IgD-negative memory B cell (primary cell): ENCODE results near the gene B4GALT2. TPM values are rescaled to one million over a fixed set of nuclear protein-coding genes. Genes with fewer than 3 reads are reported as not detected.

Experiments
- H3K27ac Mint-ChIP-seq, 3 donors: one replicate each; pipeline ENCODE4 v1.8.0; 2020 to 2022; ENCODE audit warnings: mild to moderate bottlenecking in 3 of 3, mixed read lengths in 3 of 3, moderate library complexity in 1 of 3
- H3K27me3 Mint-ChIP-seq: one replicate; pipeline ENCODE4 v1.8.0; 2021; ENCODE audit warnings: mixed read lengths
- H3K36me3 Mint-ChIP-seq: one replicate; pipeline ENCODE4 v1.8.0; 2020; ENCODE audit warnings: mild to moderate bottlenecking, mixed read lengths
- H3K4me1 Mint-ChIP-seq, 3 donors: one replicate each; pipeline ENCODE4 v1.8.0; 2020 to 2022; ENCODE audit warnings: mixed read lengths in 3 of 3, mild to moderate bottlenecking in 1 of 3
- H3K4me3 Mint-ChIP-seq, 4 donors: one replicate each; pipeline ENCODE4 v1.8.0; 2020 to 2022; ENCODE audit warnings: mild to moderate bottlenecking in 4 of 4, mixed read lengths in 4 of 4, moderate library complexity in 3 of 4
- H3K9me3 Mint-ChIP-seq, 3 donors: one replicate each; pipeline ENCODE4 v1.8.0; 2020 to 2021; ENCODE audit warnings: mixed read lengths in 3 of 3, mild to moderate bottlenecking in 1 of 3
- polyA plus RNA-seq: library from polyadenylated mRNA; unstranded; fragments of 300-500 nt; fragmentation: Illumina TruSeq; gene quantifications from one replicate; pipeline ENCODE4 v1.2.3, GENCODE V29; 2021

B4GALT2 gene, protein sequence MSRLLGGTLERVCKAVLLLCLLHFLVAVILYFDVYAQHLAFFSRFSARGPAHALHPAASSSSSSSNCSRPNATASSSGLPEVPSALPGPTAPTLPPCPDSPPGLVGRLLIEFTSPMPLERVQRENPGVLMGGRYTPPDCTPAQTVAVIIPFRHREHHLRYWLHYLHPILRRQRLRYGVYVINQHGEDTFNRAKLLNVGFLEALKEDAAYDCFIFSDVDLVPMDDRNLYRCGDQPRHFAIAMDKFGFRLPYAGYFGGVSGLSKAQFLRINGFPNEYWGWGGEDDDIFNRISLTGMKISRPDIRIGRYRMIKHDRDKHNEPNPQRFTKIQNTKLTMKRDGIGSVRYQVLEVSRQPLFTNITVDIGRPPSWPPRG
- polyA plus RNA-seq, result 1.0 TPM

DNA sequence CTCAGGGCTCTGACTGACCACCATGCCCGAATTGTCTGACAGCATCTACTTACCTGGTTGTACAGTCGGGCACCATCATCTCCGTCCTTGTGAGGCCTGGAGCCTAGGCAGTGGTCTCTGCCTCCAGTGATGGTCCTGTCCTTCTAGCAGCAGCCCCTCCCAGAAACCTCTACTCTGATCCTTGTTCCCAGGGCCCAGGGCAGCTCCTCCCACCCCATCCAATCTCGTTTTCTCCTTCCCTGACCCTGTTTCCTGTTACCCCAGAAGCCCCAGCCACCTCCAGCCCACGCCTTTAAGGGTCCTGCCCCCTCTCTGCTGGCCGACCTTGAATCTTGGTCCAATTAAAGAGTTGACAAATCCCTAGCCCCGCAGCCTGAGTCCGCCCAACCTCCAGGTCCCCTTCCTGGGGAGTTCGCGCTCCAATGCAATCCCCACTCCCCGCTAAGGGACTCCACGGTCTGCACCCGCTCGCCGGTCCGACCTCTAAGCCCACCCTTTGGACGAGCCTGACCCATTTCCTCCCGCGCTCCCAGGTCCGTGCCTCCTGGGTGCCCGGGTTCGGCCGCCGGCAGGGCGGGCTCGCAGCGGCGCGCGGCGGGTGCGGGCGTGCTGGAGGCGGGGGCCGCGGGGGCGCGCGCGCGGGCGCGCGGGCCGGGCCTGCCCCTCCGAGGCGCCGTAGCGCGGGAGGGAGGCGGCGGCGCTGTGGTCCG, at the start of gene B4GALT2:
Gene B4GALT2, plus strand, starts transcription at position 660 of the 710 bp plus-strand sequence. CDS start 1,951 bp downstream, outside the sequence.
- Mint-ChIP-seq H3K9me3 (no peaks in the 10 kb centered on the region), H3K27me3 (peaks cover 3% of the 10 kb centered on the region), H3K4me3 (peak within 1 kb of the TSS; percentile 89 to 97 (median 94)), H3K36me3 (peaks cover 9% of the 10 kb centered on the region), H3K27ac (peak within 1 kb of the TSS; percentile 31 to 95 (median 36)), H3K4me1 (peaks cover 20 to 43% (median 24%) of the 10 kb centered on the region in 3 donors)

GRCh38 chr1:43930168-43930948, 48.7 kb upstream of the B4GALT2 start:
- Mint-ChIP-seq H3K4me1 (peaks cover 0 to 6% (median 4%) of the 10 kb centered on the region in 3 donors), H3K36me3 (peaks cover 3% of the 10 kb centered on the region), H3K27me3 (peaks cover 19% of the 10 kb centered on the region), H3K9me3 (no peaks in the 10 kb centered on the region), H3K4me3 (no peak overlapping the region), H3K27ac (no peak overlapping the region)

GRCh38 chr1:43930949-43931275, 48.1 kb upstream of the B4GALT2 start:
- no peaks in the 10 kb centered on the region for H3K9me3 Mint-ChIP-seq
- H3K36me3 Mint-ChIP-seq, result peaks cover 2% of the 10 kb centered on the region
- H3K4me1 Mint-ChIP-seq, result peaks cover 0 to 8% (median 4%) of the 10 kb centered on the region in 3 donors
- no peak overlapping the region for H3K27ac Mint-ChIP-seq
- peaks cover 25% of the 10 kb centered on the region for H3K27me3 Mint-ChIP-seq
- no peak overlapping the region for H3K4me3 Mint-ChIP-seq

GRCh38 chr1:43931711-43932660, 47.0 kb upstream of the B4GALT2 start:
- H3K27ac Mint-ChIP-seq, result no peak overlapping the region
- H3K36me3 Mint-ChIP-seq, result no peaks in the 10 kb centered on the region
- H3K27me3 Mint-ChIP-seq, result peaks cover 25% of the 10 kb centered on the region
- H3K4me1 Mint-ChIP-seq, result peaks cover 0 to 8% (median 4%) of the 10 kb centered on the region in 3 donors
- no peak overlapping the region for H3K4me3 Mint-ChIP-seq
- H3K9me3 Mint-ChIP-seq, result no peaks in the 10 kb centered on the region

DNA sequence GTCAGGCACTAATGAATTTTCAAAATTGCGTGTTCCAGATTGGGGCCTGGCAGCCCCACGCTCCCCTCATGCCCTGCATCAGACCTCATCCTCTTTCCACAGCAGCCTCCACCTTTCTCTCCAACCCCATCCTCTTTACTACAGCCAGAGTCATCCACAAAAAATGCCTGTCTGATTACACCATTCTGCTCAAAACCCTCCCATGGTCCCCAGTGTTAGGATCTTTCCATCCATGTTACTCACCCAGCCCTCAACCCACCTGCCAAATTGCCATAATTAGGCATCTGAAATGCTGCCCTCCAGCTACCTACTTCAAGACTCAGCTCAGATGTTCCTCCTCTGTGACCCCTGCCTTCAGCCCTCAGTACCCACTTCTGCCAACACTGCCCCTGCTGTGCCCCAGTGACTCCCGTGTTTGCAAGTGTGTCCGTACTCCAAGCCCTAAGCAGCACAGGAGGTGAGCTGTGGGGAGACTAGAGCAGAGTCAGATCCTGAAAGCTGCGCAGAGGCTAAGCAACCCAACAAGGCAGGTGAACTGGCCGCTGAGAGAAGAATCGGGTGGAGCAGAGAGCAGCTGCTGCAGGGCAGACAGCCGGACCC, 46.1 kb upstream of the B4GALT2 start:
- Mint-ChIP-seq H3K4me1 (peaks cover 0 to 8% (median 4%) of the 10 kb centered on the region in 3 donors), H3K36me3 (no peaks in the 10 kb centered on the region), H3K27ac (peak overlapping the region in 2 of 3 donors; percentile 9 to 16), H3K4me3 (peak overlapping the region in 2 of 4 donors; percentile 33 to 41), H3K9me3 (no peaks in the 10 kb centered on the region), H3K27me3 (peaks cover 25% of the 10 kb centered on the region)

DNA sequence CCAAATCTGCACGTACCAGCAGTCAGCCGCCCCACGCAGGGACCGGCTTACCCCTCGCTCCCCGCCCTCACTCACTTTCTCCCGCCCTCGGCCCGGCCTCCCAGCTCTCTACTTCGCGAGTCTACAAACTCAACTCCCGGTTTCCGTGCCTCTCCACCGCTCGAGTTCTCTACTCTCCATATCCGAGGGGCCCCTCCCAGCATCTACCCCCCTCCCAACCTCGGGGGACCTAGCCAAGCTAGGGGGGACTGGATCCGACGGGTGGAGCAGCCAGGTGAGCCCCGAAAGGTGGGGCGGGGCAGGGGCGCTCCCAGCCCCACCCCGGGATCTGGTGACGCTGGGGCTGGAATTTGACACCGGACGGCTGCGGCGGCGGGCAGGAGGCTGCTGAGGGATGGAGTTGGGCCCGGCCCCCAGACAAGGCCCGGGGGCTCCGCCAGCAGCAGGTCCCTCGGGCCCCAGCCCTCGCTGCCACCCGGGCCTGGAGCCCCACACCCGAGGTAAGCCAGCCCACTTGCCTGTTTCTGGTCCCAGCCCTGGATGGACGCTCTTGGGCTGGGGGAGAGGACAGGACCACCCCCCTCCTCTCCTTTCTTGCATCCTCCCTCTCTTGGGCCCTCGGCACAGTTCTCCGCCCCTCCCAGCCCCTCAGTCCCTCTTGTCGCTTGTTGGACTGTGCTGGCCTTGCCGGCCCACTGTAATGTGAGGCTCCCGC, 45.5 kb upstream of the B4GALT2 start, which contains the start of gene ARTN:
Gene ARTN, plus strand, starts transcription at position 416 of the 715 bp plus-strand sequence. CDS start 1,856 bp downstream, outside the sequence.
- peaks cover 0 to 8% (median 4%) of the 10 kb centered on the region in 3 donors for H3K4me1 Mint-ChIP-seq
- peaks cover 2% of the 10 kb centered on the region for H3K36me3 Mint-ChIP-seq
- H3K9me3 Mint-ChIP-seq, result no peaks in the 10 kb centered on the region
- H3K27me3 Mint-ChIP-seq, result peaks cover 25% of the 10 kb centered on the region
- peak within 1 kb of the TSS; percentile 9 to 31 (median 16) for H3K27ac Mint-ChIP-seq
- peak within 1 kb of the TSS in 3 of 4 donors; percentile 25 to 72 (median 51) for H3K4me3 Mint-ChIP-seq

DNA sequence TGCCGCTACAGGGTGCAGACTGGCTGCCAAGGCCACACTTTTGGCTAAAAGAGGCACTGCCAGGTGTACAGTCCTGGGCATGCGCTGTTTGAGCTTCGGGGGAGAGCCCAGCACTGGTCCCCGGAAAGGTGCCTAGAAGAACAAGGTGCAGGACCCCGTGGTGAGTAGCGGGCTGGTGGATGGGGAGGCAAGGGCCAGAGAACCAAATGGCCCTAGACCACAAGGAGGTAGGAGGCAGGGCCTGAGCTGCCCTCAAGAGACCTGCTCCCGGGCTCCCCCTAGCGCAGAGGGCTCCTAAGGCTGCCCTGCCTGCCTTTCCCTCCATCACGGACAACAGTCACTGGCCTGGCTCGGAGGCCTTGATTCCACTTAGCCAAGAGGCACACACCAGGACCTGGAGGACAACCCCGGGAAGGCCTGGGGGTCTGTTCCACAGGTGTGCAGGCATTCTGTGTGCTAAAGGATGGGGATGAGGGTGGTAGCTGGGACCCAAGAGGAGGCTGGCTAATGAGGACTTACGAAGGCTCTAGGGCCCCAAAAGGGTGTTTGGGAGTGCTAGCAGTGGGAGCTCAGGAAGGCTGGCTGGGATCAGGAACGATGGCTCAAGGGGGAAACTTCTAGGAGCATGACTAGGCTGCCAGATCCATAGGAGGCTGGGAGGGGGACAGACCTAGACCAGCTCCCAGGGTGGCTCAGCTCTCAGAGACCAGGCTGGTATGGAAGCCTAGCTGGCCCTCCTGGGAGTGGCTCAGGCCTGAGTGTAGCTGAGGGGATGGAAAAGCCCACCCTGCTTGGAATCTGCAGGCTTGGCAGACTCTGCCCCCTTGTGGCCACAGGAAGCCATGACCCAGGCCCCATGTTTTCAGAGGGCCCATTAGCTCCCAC, 44.7 kb upstream of the B4GALT2 start:
- H3K27ac Mint-ChIP-seq, result peak overlapping the region in 1 of 3 donors; percentile 31
- no peaks in the 10 kb centered on the region for H3K9me3 Mint-ChIP-seq

GRCh38 chr1:43934986-43935324, 44.1 kb upstream of the B4GALT2 start:
- Mint-ChIP-seq H3K27ac (no peak overlapping the region), H3K4me1 (peaks cover 0 to 8% (median 4%) of the 10 kb centered on the region in 3 donors), H3K27me3 (peaks cover 25% of the 10 kb centered on the region), H3K36me3 (peaks cover 4% of the 10 kb centered on the region), H3K4me3 (peak overlapping the region in 1 of 4 donors; percentile 72), H3K9me3 (no peaks in the 10 kb centered on the region)

More for the DNA sequence above, 44.7 kb upstream of the B4GALT2 start:
- H3K4me3 Mint-ChIP-seq, result peak overlapping the region in 3 of 4 donors; percentile 25 to 72 (median 51)
- peaks cover 25% of the 10 kb centered on the region for H3K27me3 Mint-ChIP-seq
- peaks cover 0 to 8% (median 4%) of the 10 kb centered on the region in 3 donors for H3K4me1 Mint-ChIP-seq
- H3K36me3 Mint-ChIP-seq, result peaks cover 4% of the 10 kb centered on the region

- no peak overlapping the region for H3K27ac Mint-ChIP-seq
- H3K4me3 Mint-ChIP-seq, result peak overlapping the region in 2 of 4 donors; percentile 60 to 85
- peaks cover 0 to 8% (median 4%) of the 10 kb centered on the region in 3 donors for H3K4me1 Mint-ChIP-seq
- H3K27me3 Mint-ChIP-seq, result peaks cover 25% of the 10 kb centered on the region
- H3K9me3 Mint-ChIP-seq, result no peaks in the 10 kb centered on the region
- peaks cover 4% of the 10 kb centered on the region for H3K36me3 Mint-ChIP-seq
These were observed 43.1 kb upstream of the B4GALT2 start for GRCh38 chr1:43935711-43936427.

DNA sequence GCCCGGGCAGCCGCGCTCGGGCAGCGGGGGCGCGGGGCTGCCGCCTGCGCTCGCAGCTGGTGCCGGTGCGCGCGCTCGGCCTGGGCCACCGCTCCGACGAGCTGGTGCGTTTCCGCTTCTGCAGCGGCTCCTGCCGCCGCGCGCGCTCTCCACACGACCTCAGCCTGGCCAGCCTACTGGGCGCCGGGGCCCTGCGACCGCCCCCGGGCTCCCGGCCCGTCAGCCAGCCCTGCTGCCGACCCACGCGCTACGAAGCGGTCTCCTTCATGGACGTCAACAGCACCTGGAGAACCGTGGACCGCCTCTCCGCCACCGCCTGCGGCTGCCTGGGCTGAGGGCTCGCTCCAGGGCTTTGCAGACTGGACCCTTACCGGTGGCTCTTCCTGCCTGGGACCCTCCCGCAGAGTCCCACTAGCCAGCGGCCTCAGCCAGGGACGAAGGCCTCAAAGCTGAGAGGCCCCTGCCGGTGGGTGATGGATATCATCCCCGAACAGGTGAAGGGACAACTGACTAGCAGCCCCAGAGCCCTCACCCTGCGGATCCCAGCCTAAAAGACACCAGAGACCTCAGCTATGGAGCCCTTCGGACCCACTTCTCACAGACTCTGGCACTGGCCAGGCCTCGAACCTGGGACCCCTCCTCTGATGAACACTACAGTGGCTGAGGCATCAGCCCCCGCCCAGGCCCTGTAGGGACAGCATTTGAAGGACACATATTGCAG, 42.4 kb upstream of the B4GALT2 start:
- Mint-ChIP-seq H3K36me3 (peaks cover 4% of the 10 kb centered on the region), H3K27me3 (peaks cover 25% of the 10 kb centered on the region), H3K9me3 (no peaks in the 10 kb centered on the region), H3K4me3 (peak overlapping the region in 2 of 4 donors; percentile 60 to 70), H3K4me1 (peaks cover 0 to 8% (median 4%) of the 10 kb centered on the region in 3 donors), H3K27ac (no peak overlapping the region)

GRCh38 chr1:43937179-43937865, 41.7 kb upstream of the B4GALT2 start:
- peaks cover 4% of the 10 kb centered on the region for H3K36me3 Mint-ChIP-seq
- H3K9me3 Mint-ChIP-seq, result no peaks in the 10 kb centered on the region
- peaks cover 25% of the 10 kb centered on the region for H3K27me3 Mint-ChIP-seq
- H3K4me1 Mint-ChIP-seq, result peaks cover 0 to 8% (median 4%) of the 10 kb centered on the region in 3 donors
- H3K4me3 Mint-ChIP-seq, result peak overlapping the region in 1 of 4 donors; percentile 72
- H3K27ac Mint-ChIP-seq, result no peak overlapping the region
